ENCODE data around the gene INPP5F.
A peak's percentile ranks its signal among the peaks of the same experiment; 100 is the strongest.
"Not testable (repeated sequence)": the region's sequence is repeated elsewhere in the genome, so short reads cannot be mapped to it uniquely, and the experiment has no call there.

INPP5F gene

GRCh38 chr10:119867317-119867716 lies 141.5 kb downstream of the INPP5F start:
- no peak for TF ChIP-seq CTCF (IDR thresholded peaks at IDR 0.05; ENCODE audit: insufficient read depth, low read length, missing control alignments)
- POLR2A ChIA-PET, result no interaction called here
- no peak for DNase-seq (ENCODE audit: low read depth, low spot score)
- CTCF ChIA-PET, result interaction anchor here (0.5 to 18.3 kb wide), 4 partner anchors 8 to 114 kb away, joined by 3 to 664 read pairs (median 9); no protein-coding TSS in a partner anchor
- H3K4me3 ChIP-seq (ENCODE audit: low read depth, low read length), result no peak overlapping the region

- DNase-seq (ENCODE audit: low read depth, low spot score); POLR2A ChIA-PET; H3K4me3 ChIP-seq (ENCODE audit: low read depth, low read length): not testable (repeated sequence)
- CTCF ChIA-PET, result interaction anchor here (1.0 to 6.1 kb wide), 3 partner anchors 9 to 118 kb away, joined by 3 to 96 read pairs (median 44); no protein-coding TSS in a partner anchor
These were observed 143.5 kb downstream of the INPP5F start for GRCh38 chr10:119869398-119869797.

GRCh38 chr10:119871881-119872609 lies 146.2 kb downstream of the INPP5F start:
- ChIA-PET POLR2A (interaction anchor here (0.7 to 2.7 kb wide), 6 partner anchors 18 to 221 kb away, joined by 3 to 18 read pairs (median 4); partner anchors contain the start of genes BAG3, INPP5F and SEC23IP), CTCF (interaction anchor here (0.8 to 6.1 kb wide), 8 partner anchors 11 to 187 kb away, joined by 3 to 96 read pairs (median 4); no protein-coding TSS in a partner anchor)
- peak overlapping the region; percentile 76 for H3K4me3 ChIP-seq (ENCODE audit: low read depth, low read length)
- no peak for DNase-seq (ENCODE audit: low read depth, low spot score)
- TF ChIP-seq CTCF (IDR thresholded peaks at IDR 0.05; ENCODE audit: insufficient read depth, low read length, missing control alignments), result no peak

- ChIA-PET CTCF (interaction anchor here (1.0 to 6.1 kb wide), 10 partner anchors 9 to 206 kb away, joined by 3 to 96 read pairs (median 4); no protein-coding TSS in a partner anchor), POLR2A (interaction anchor here (0.6 to 2.7 kb wide), 6 partner anchors 8 to 967 kb away, joined by 3 to 18 read pairs (median 4); partner anchors contain the start of genes INPP5F and SEC23IP)
- H3K4me3 ChIP-seq (ENCODE audit: low read depth, low read length), result peak within 1 kb of the TSS; percentile 76
- DNase-seq (ENCODE audit: low read depth, low spot score), result no peak
- no peak for TF ChIP-seq CTCF (IDR thresholded peaks at IDR 0.05; ENCODE audit: insufficient read depth, low read length, missing control alignments)
These were observed 146.7 kb downstream of the INPP5F start, which contains the start of gene MCMBP for GRCh38 chr10:119872610-119872859. TSS of gene MCMBP (minus strand) at chr10:119872843. CDS start at chr10:119872584, 259 bp downstream.

- peak overlapping the region; percentile 76 for H3K4me3 ChIP-seq (ENCODE audit: low read depth, low read length)
- no peak for TF ChIP-seq CTCF (IDR thresholded peaks at IDR 0.05; ENCODE audit: insufficient read depth, low read length, missing control alignments)
- ChIA-PET POLR2A (interaction anchor here (0.6 to 2.7 kb wide), 7 partner anchors 9 to 966 kb away, joined by 3 to 18 read pairs (median 4); partner anchors contain the start of genes INPP5F and SEC23IP), CTCF (interaction anchor here (1.0 to 6.1 kb wide), 9 partner anchors 9 to 206 kb away, joined by 3 to 96 read pairs (median 4); no protein-coding TSS in a partner anchor)
- no peak for DNase-seq (ENCODE audit: low read depth, low spot score)
These were observed 147.2 kb downstream of the INPP5F start for GRCh38 chr10:119872860-119873681.

GRCh38 chr10:119878524-119878923 lies 152.7 kb downstream of the INPP5F start:
- ChIA-PET POLR2A (no interaction called here), CTCF (interaction anchor here (0.9 to 1.0 kb wide), 2 partner anchors 20 to 127 kb away, joined by 3 to 5 read pairs; no protein-coding TSS in a partner anchor)
- DNase-seq (ENCODE audit: low read depth, low spot score), result no peak
- no peak for TF ChIP-seq CTCF (IDR thresholded peaks at IDR 0.05; ENCODE audit: insufficient read depth, low read length, missing control alignments)
- no peak overlapping the region for H3K4me3 ChIP-seq (ENCODE audit: low read depth, low read length)
